Mucosa of rectum (tissue), 2 donors: ENCODE measurements around the gene FOXR1.

Source experiments
- H3K27ac ChIP-seq, 2 donors: one replicate each; pipeline ENCODE4 v1.7.0; 2013; ENCODE audit warnings: inconsistent platforms in 2 of 2, low read depth in 2 of 2, low read length in 2 of 2
- H3K27me3 ChIP-seq, 2 donors: one replicate each; pipeline ENCODE4 v1.7.0; 2013; ENCODE audit warnings: low read length in 2 of 2; ENCODE audit not compliant: control insufficient read depth in 2 of 2, insufficient read depth in 2 of 2
- H3K36me3 ChIP-seq, 2 donors: one replicate each; pipeline ENCODE4 v1.7.0; 2013; ENCODE audit warnings: low read length in 2 of 2; ENCODE audit not compliant: control insufficient read depth in 2 of 2, insufficient read depth in 2 of 2
- H3K4me1 ChIP-seq, 2 donors: one replicate each; pipeline ENCODE4 v1.7.0; 2013; ENCODE audit warnings: low read length in 2 of 2, mild to moderate bottlenecking in 1 of 2; ENCODE audit not compliant: control insufficient read depth in 2 of 2, insufficient read depth in 2 of 2
- H3K4me3 ChIP-seq, 2 donors: one replicate each; pipeline ENCODE4 v1.7.0; 2013; ENCODE audit warnings: low read length in 2 of 2
- H3K9ac ChIP-seq, 2 donors: one replicate each; pipeline ENCODE4 v1.7.0; 2013; ENCODE audit warnings: low read length in 2 of 2, low read depth in 1 of 2, mild to moderate bottlenecking in 1 of 2
- H3K9me3 ChIP-seq, 2 donors: one replicate each; pipeline ENCODE4 v1.7.0; 2013; ENCODE audit warnings: low read length in 2 of 2; ENCODE audit not compliant: control insufficient read depth in 2 of 2
- donor health status: healthy.
- donor health status: Normal muscosa, but diverticular disease.

The FOXR1 gene

DNA sequence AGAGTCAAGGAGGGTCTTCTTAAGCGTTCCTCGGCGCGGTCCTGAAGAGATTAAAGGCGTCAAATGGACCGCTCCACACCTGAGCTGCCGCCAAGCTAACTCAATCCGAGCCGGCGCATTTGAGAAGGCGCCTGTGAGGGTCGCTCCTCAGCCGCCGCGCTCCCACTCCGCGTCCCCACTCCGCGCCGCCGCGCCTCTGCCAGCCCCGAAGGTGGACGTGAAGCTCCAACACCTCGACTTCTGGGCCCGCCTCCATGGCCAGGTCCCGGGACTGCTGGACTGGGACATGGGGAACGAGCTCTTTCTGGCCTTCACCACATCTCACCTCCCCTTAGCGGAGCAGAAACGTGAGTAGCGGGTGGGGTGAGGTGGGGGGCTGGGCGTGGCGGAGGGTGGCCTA is at the start of gene FOXR1:
FOXR1 (plus strand) TSS at position 116 of the 400 bp plus-strand sequence; CDS start at position 287, 171 bp downstream.
- Histone ChIP-seq H3K36me3 (no peaks in the 10 kb centered on the region), H3K4me3 (no peak within 1 kb of the TSS), H3K27ac (no peak within 1 kb of the TSS), H3K4me1 (no peaks in the 10 kb centered on the region), H3K27me3 (no peaks in the 10 kb centered on the region), H3K9ac (no peak within 1 kb of the TSS), H3K9me3 (no peaks in the 10 kb centered on the region)

GRCh38 chr11:118921929-118922744 is 49.4 kb upstream of the FOXR1 start:
- Histone ChIP-seq H3K9ac (peak overlapping the region; percentile 60 to 93), H3K4me1 (peaks cover 74 to 83% of the 10 kb centered on the region in 2 donors), H3K4me3 (peak overlapping the region; percentile 87 to 94), H3K27ac (peak overlapping the region; percentile 89 to 94), H3K9me3 (no peaks in the 10 kb centered on the region), H3K27me3 (no peaks in the 10 kb centered on the region), H3K36me3 (no peaks in the 10 kb centered on the region)

DNA sequence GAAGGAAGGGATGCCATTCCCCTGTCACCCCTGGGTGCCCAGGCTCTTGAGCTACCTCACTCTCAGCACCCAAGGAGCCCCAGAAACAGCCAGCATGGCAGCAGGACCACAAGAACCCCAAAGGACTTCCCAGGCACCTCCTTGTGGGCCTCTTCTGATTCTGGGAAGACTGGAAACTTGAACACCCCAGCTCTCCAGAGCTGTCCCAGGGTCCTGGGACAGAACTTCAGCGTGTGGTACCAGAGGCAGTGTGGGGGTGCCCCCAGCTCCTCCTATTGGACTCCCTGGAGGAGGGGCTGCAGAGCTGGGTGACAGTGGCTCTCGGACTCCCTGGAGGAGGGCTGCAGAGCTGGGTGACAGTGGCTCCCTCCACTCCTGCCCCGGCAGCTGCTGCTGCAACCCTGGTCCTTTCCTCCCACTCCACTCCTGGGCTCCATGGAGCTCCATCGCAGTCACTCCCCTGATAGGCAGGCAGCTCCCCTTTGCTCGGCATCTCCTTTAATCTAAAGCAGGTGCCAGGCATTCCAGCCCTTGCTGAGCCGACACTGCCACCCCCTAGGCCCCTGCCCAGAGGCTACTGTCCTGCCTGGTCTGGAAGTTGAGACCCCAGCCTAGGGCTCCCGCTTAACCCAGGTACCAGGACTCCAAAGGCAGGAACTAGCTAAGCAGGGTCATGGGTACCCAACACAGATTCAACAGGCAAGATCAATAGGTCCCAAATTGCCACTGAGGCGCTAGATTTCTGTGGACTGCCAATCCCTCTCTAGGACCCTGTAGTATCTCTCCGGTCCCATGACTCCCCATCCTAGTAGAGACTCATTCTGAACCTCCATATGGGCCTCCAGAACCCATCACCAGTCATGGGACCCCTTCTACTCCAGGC is 48.6 kb upstream of the FOXR1 start:
- H3K9me3 ChIP-seq: no peaks in the 10 kb centered on the region
- H3K27ac ChIP-seq: peak overlapping the region; percentile 89 to 94
- no peaks in the 10 kb centered on the region for H3K27me3 ChIP-seq
- H3K4me1 ChIP-seq: peaks cover 70 to 83% of the 10 kb centered on the region in 2 donors
- no peaks in the 10 kb centered on the region for H3K36me3 ChIP-seq
- H3K4me3 ChIP-seq: peak overlapping the region; percentile 87 to 94
- H3K9ac ChIP-seq: peak overlapping the region; percentile 92 to 93

DNA sequence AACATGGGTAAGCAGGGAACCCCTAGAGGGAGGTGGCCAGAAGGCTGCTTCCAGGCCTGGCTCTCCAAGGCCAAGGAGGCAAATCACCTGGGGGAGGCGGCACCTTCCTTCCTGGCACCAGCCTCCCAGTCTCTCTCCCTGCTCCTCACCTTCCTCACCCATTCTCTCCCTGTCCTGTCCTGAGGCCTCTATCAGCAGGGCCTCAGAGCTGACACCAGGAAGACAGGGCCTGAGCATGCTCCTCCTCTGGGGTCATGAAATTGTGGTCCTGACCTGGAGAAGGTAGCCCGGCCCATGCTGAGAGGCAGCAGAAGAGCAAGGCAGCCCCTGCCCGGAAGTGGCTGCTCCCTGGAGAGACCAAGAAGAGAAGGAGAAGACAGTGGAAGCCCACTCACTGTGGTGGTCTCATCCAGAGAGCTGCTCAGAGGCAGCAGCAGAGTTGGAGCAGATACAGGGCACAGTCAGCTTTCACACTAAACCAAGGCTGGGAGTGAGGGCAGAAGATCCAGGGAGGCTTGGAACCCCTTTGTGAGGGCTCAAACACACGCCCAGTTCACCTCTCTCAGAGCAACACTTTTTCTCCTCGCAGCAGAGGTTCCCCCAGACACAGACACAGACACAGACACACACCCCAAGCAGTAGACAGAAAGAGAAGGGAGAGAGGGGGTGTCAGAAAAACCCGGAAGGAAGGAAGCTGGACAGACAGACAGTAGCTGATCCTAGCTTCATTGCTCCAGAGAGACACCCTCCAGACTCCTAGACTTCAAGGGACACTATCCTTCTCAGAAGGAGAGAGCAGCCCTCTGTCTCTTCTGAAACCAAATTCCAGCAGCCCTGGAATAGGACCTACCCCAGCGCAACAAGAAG is 47.6 kb upstream of the FOXR1 start:
- H3K9me3 ChIP-seq: no peaks in the 10 kb centered on the region
- peak overlapping the region; percentile 92 to 93 for H3K9ac ChIP-seq
- H3K4me3 ChIP-seq: peak overlapping the region; percentile 87 to 94
- peaks cover 66 to 82% of the 10 kb centered on the region in 2 donors for H3K4me1 ChIP-seq
- no peaks in the 10 kb centered on the region for H3K27me3 ChIP-seq
- no peaks in the 10 kb centered on the region for H3K36me3 ChIP-seq
- peak overlapping the region; percentile 89 to 94 for H3K27ac ChIP-seq

- H3K36me3 ChIP-seq: no peaks in the 10 kb centered on the region
- peak overlapping the region; percentile 87 to 94 for H3K4me3 ChIP-seq
- peak overlapping the region; percentile 89 to 94 for H3K27ac ChIP-seq
- H3K4me1 ChIP-seq: peaks cover 58 to 73% of the 10 kb centered on the region in 2 donors
- peak overlapping the region; percentile 92 to 93 for H3K9ac ChIP-seq
- no peaks in the 10 kb centered on the region for H3K9me3 ChIP-seq
- H3K27me3 ChIP-seq: no peaks in the 10 kb centered on the region
Observed at GRCh38 chr11:118924591-118925585, 46.7 kb upstream of the FOXR1 start.

DNA sequence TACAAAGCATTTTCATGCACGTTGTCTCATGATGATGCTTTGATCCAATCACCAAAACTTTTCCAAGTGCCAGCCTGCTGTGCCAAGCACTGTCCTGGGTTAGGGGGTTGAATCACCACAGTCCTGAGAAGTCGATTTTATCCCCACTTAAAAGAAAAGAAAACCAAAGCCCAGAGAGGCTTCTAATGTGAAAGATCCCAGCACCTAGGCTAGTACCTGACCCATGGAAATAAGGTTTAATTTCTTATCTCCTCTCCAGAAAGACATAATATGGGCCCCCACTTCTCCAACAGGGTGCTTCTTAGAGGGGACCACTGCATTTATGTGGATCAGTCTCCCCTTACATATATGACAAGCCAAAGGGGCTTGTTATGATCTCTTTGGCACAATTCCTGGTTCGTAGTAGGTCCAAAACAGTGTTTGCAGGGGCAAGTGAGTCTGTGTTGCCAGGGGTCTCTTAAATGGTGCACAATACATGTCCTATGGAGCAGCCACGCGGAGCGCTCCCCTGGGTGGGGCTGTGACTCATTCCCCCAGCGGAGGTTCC is 43.9 kb upstream of the FOXR1 start:
- Histone ChIP-seq H3K4me1 (peaks cover 39 to 54% of the 10 kb centered on the region in 2 donors), H3K36me3 (no peaks in the 10 kb centered on the region), H3K9me3 (no peaks in the 10 kb centered on the region), H3K4me3 (peak overlapping the region; percentile 32 to 88), H3K27me3 (peaks cover 0 to 2% of the 10 kb centered on the region in 2 donors), H3K27ac (peak overlapping the region; percentile 98), H3K9ac (peak overlapping the region; percentile 48 to 49)

GRCh38 chr11:118928101-118928869 is 43.3 kb upstream of the FOXR1 start:
- Histone ChIP-seq H3K4me1 (peaks cover 33 to 47% of the 10 kb centered on the region in 2 donors), H3K27me3 (peaks cover 0 to 2% of the 10 kb centered on the region in 2 donors)

GRCh38 chr11:118928870-118929500 is 42.6 kb upstream of the FOXR1 start:
- Histone ChIP-seq H3K4me3 (peak overlapping the region; percentile 85 to 88), H3K27ac (peak overlapping the region; percentile 98), H3K9ac (peak overlapping the region; percentile 83 to 90)

More at GRCh38 chr11:118928101-118928869, 43.3 kb upstream of the FOXR1 start:
- Histone ChIP-seq H3K9me3 (no peaks in the 10 kb centered on the region), H3K9ac (peak overlapping the region; percentile 83 to 90), H3K4me3 (peak overlapping the region; percentile 85 to 88), H3K27ac (peak overlapping the region; percentile 98), H3K36me3 (no peaks in the 10 kb centered on the region)

More at GRCh38 chr11:118928870-118929500, 42.6 kb upstream of the FOXR1 start:
- Histone ChIP-seq H3K27me3 (peaks cover 0 to 2% of the 10 kb centered on the region in 2 donors), H3K36me3 (no peaks in the 10 kb centered on the region), H3K4me1 (peaks cover 26 to 40% of the 10 kb centered on the region in 2 donors), H3K9me3 (no peaks in the 10 kb centered on the region)
